NCI-H1436 (cell line): Measurements from ENCODE around the gene TRMT2B.
"Not testable (repeated sequence)": the region's sequence is repeated elsewhere in the genome, so short reads cannot be mapped to it uniquely, and the experiment has no call there.

Source experiments
- DNase-seq: peaks from one replicate; lab custom pipeline; 2025; lab: John Stamatoyannopoulos, UW

The TRMT2B gene

DNA sequence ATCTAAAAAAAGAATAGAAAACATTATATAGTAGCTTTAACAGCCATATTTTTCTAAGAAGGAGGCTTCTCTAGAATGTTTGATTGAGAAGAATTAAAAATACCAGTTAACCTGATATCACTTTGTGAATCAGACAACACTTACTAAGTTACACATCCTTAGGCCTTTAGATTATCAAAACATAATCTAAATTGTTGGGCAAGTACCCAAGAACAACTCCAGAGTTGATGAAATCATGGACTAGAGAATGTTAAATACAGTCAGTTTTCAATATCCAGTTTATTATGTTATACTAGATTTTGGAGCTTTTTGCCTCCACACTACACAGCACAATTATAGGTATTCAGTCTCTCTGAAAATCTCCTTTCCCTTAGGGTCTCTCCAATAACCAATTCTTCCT lies 42.8 kb downstream of the TRMT2B start:
- DNase-seq, result no peak

DNA sequence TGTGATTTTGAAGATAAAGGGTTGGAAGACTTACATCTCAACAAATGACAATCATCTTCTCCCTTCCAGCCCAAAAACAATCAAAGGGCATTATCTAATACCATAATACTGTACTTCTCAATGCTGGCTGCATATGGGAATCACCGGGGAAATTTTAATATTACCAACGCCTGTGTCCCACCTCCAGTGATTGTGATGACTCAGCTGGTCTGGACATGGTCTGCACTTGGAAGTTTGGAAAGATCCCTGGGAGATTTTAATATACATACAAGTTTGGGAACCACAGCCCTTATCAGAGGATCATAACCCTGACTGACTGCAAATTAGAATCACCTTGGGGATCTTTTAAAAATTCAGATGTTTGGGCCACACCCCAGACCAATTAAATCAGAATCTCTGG lies 52.5 kb downstream of the TRMT2B start:
- DNase-seq, result no peak

DNA sequence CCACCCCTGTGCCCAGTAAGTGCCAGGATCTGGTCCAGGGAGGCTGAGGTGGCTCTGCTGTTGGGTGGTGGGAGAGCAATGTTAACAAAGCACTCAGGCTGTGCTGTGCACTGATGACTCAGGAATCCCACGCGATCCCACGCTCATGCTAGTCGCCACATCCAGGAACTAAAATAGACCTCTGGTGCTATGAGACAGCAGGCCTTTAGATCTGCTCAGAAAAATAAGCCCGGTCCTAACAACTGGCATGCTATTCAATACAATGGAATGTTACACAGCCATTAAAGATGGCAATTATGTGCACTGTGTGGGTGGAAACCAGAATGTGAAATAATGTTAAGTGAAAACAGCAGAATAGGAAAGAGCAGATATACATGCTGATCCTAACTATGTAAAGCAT lies 56.4 kb downstream of the TRMT2B start:
- no peak for DNase-seq

DNA sequence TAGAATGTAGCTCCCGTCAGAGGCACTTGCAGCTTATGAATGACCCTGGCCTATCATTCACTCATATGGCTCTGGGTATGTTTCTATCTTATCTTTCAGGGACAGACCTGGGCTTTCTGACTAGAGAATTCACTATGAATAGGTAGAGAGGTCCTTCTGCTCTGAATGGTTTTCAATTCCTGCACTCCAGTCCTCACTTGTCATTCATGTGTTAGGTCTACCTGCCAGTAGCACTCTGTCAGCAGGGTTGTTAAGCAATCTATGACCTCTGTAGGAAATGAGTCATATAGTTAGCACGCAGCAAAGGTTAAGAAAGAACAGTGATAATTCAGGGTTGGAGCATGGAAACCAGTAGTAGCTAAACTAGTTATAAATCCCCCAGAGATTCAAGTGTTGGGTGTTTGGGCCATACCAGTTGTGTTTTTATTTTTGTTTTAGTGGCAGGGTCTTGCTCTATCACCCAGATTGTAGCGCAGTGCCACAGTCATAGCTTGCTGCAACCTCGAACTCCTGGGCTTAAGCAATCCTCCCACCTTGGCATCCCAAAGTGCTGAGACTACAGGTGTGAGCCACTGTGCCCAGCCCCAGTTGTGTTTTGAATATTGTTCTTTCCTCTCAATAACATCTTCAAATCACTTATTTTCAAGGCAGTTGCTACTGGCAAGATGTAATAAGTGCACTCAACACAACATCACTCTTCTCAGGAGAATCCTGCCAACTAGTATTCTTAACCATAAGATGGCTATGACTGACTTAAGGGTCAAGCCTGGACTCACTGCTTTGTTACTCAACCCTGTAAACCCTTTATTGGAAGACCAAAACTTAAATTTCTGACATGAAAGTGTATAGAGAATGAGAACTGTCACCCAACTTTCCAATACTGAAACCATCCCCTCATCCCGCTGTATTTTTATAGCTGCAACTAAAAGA lies 57.3 kb downstream of the TRMT2B start:
- no peak for DNase-seq

DNA sequence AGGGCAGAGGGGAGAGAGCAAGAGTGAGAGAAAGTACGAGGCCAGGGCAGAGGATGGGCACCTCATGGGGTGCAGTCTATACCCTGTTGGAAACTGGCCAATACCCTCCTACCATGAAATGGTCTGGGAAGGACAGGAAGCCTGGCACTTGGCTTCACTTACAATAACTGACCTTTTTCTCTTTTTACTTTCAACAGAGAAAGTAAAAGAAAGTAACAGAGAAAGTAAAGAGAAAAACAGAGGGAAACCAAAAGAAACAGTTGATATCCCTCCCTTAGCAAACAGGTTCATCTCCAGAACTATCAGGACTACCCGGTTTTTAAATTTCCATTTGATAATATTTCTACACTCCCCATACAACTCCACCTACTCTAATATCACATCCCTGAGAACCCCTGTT lies 61.8 kb downstream of the TRMT2B start:
- DNase-seq, result no peak

DNA sequence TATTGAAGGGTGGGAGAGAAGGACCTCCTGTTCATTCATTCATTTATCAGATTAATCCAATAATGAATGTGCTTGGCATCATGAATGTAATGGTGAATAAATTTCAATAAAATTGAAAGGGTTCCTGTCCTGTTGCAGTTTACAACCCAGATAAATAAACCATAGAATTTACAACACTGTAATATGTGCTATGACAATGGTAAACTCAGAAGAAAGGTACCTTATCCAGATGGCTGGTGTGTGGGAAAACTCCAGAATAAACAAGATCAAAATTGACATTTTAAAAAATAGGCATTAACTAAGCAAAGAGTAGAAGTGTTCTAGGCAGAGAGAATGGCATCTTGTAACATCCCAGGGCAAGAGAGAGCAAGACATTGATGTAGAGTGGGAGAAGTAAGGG lies 67.1 kb downstream of the TRMT2B start:
- DNase-seq, result no peak

DNA sequence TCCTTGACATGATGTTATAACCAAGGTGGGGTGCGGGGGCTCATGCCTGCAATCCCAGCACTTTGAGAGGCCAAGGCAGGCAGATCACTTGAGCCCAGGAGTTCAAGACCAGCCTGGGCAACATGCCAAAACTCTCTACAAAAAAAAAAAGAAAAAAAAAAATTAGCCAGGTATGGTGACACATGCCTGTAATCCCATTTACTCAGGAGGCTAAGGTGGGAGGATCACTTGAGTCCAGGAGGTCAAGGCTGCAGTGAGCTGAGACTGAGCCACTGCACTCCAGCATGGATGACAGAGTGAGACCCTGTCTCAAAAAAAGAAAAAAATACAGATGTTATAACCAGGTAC lies 70.4 kb downstream of the TRMT2B start:
- DNase-seq, result not testable (repeated sequence)

DNA sequence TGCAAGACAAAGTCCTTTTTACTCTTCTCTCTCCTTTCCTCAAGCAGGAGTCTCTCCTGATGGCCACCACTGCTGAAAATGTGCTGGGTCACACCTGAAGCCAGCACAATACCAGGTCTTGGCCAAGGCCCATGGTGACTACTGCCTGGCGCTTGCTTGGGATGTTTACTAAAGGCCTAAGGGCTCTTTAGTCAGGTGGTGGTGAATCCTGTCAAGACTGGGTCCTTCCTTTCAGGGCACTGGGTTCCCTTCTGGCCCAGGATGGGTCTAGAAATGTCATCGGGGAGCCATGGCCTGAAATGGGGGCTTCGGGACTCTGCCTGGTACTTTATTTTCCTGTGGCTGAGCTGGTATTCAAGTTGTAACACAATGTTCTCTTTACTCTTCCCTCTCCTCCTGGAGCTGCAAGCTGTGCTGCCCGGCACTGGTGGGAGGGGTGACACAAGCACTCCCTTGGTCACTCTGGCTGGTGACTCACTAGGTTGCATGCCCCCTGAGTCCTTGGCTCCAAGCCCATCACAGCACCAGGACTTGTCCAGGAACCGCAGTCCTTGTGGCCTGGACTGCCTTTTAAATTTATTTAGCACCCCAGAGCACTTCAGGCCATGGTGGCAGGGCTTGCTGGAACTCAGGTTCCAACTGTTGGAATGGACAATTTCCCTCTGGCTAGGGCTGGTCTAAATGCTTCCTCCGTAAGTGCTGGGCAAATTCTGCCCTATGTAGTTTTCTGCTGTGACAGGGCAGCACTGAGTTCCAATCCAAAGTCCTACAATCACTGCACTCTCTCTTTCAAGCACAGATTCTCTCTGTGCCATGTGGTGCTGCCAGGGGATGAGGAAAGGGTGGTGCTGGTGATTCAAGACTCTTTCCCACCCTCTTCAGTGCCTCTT lies 71.1 kb downstream of the TRMT2B start:
- DNase-seq, result no peak

DNA sequence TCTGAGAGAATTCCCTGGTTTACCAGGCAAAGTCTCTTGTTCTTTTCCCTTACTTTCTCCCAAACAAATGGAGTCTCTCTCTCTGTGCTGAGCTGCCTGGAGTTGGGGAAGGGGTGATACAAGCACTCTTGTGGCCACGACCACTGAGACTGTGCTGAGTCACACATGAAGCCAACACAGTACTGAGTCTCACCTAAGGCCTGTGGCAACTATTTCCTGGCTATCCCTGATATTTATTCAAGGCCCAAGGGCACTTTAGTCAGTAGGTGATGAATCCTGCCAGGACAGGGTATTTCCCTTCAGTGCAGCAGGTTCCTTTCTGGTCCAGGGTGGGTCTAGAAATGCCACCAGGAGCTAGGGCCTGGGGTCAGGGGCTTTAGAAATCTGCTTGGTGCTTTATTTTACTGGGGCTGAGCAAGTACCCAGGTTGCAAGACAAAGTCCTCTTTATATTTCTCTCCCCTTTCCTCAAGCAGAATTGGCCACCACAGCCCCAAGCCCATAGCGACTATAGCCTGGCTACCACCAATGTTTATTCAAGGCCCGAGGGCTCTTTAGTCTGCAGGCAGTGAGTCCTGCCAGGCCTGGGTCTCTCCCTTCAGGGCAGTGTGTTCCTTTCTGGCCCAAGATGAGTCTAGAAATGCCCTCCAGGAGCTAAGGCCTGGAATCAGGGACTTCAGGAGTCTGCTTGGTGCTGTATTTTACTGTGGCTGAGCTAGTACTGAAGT lies 71.9 kb downstream of the TRMT2B start:
- DNase-seq, result no peak

DNA sequence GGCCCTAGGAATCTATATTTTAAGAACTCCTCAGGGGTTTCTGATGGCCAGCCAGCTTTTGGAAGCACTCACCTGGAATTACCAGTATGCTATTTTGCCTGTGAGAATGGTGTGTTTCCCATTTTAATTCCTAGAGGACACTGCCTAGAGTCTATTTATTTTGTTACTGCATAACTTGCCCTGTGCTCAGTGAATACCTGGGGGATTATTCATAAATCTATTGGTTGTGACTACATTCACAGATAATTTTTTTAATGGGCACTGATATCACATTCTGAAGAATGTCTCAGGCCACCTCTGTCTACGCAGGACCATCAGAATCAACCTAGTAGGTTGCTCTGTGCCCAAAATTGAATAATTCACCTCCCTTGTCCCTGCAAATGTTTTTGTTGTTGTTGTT lies 75.7 kb downstream of the TRMT2B start:
- DNase-seq, result no peak

DNA sequence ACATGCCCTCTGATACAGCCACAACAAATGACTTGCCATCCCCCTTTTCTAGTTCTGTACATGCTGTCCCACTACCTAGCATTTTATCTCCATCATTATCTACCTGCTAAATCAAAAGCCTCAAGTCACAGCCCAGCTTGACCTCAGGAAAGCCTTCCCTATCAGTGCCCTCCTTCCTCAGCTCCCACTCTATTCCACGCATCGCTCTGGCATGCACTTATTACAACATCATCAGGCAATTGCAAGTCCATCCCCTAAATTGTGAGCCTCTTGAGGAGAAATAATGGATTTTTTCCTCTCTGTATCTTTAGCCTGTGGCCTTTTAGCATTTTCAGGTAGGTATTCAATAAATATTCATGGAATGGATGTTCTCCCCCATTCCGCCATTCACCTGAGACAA lies 76.7 kb downstream of the TRMT2B start:
- no peak for DNase-seq

DNA sequence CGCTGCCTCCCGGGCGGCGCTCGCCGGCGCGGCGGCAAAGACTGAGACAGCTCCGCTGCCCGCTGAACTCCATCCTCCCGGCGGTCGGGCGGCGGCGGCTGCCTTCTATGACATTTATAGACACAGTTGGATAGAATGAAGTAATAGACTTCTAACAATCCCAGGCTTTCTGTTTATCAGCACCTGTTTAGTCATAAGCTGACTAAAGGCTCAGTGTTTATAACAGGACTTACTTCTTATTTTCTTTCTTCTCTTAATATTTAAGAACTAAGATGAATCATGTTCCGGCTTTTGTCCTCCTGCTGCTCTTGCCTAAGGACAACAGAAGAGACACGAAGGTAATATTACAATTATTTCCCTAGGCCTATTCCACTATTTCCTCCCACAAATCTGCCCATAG lies 78.5 kb downstream of the TRMT2B start:
- no peak for DNase-seq

DNA sequence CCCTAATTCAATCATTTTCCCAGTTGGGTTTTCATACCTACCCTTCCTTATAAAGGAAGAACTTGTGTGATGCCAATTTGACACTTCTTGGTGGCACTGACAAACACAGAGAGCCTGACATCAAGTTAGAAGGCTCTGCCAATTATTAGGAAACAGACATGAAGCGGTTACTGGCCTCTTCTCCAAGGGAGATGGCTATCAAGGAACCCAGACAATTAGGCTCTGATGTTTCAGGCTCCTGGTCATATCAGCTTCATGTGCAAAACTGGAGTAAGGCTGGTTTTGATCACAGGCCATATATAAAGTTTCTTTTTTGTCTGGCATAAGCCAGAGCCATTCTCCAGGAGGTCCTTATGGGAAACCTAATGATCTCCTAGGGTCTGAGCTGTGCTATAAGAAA lies 82.0 kb downstream of the TRMT2B start:
- no peak for DNase-seq

DNA sequence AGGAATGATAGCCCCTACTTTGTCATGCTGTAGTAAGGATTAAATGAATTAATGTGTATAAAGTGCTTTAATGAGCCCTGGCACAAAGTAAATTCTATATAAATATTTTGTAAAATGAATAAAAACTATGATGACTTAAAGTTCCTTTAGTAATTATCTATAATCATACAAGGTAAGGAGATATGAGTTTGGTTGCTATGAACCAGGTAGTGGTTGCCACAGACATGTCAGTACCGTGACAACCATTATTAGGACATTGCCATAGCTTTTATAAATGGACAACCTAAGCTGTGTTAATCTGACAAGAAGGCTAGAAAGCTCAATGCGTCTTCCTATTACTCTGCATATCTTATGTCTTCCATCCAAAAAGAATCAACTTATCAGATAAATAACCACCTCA lies 82.5 kb downstream of the TRMT2B start, which contains the start of gene ARL13A:
TSS of gene ARL13A (plus strand) at position 301 of the 400 bp plus-strand sequence. CDS start 3,982 bp downstream, outside the sequence.
- DNase-seq, result no peak

DNA sequence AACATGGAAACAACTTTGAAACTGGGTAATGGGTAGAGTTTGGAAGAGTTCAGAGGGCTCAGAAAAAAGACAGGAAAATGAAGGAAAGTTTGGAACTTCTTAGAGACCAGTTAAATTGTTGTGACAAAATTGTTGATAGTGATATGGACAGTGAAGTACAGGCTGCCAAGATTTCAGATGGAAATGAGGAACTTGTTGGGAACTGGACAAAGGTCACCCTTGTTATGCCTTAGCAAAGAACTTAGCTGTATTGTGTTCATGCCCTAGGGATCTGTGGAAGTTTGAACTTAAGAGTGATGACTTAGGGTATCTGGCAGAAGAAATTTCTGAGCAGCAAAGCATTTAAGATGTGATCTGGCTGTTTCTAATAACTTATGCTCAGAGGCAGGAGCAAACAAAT lies 87.5 kb downstream of the TRMT2B start:
- no peak for DNase-seq

DNA sequence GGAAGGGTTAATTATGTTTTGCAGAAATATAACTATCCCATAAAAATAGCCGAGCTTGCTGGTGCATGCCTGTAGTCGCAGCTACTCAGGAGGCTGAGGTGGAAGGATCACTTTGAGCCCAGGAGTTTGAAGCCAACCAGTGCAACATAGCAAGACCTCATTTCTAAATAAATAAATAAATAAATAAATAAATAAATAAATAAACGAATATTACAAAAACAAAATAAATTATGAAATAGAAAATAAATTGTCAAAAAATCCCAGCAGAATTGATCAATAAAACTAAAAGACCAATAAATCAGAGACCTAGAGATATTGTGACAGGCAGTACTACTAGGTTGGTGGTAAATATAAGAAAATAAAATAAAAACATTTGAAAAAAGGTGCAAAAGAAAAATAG lies 89.1 kb downstream of the TRMT2B start:
- no peak for DNase-seq
